ENCODE measurements around the gene CARNS1. TPM values are rescaled to one million over a fixed set of nuclear protein-coding genes. Genes with fewer than 3 reads are reported as not detected.

The CARNS1 gene
- total RNA-seq, 1 experiment from 2014 or later: 0.07 TPM

GRCh38 chr11:67419325-67420049, 4.0 kb downstream of the CARNS1 start:
- Mint-ChIP-seq H3K27me3 (ENCODE audit: insufficient read depth, unreplicated experiment) (no peaks in the 10 kb centered on the region), H3K36me3 (ENCODE audit: insufficient read depth, unreplicated experiment) (no peaks in the 10 kb centered on the region), H3K4me1 (ENCODE audit: insufficient read depth, unreplicated experiment) (peaks cover 20% of the 10 kb centered on the region), H3K9me3 (ENCODE audit: unreplicated experiment) (no peaks in the 10 kb centered on the region), H3K27ac (ENCODE audit: low read depth, unreplicated experiment) (no peak overlapping the region), H3K4me3 (ENCODE audit: unreplicated experiment) (peak overlapping the region; percentile 74)
- TF ChIP-seq CTCF (IDR thresholded peaks at IDR 0.05; ENCODE audit: unreplicated experiment): no peak
- intact Hi-C loops (cut with micrococcal nuclease): no loop called here
- no TSS peak for BruUV-seq (replicated peaks)
- ChIA-PET CTCF (interaction anchor here (0.6 to 1.3 kb wide), 3 partner anchors 48 to 198 kb away, joined by 3 read pairs; no protein-coding TSS in a partner anchor), POLR2A (interaction anchor here (0.6 to 3.3 kb wide), 13 partner anchors 10 to 1041 kb away, joined by 3 to 27 read pairs (median 6); partner anchors contain the start of genes GSTP1, PPP1CA, PPP6R3 and RAD9A)
- no peak for DNase-seq (ENCODE audit: unreplicated experiment)

- Mint-ChIP-seq H3K27ac (ENCODE audit: low read depth, unreplicated experiment) (no peak overlapping the region), H3K4me1 (ENCODE audit: insufficient read depth, unreplicated experiment) (peaks cover 20% of the 10 kb centered on the region), H3K4me3 (ENCODE audit: unreplicated experiment) (peak overlapping the region; percentile 74), H3K27me3 (ENCODE audit: insufficient read depth, unreplicated experiment) (no peaks in the 10 kb centered on the region), H3K36me3 (ENCODE audit: insufficient read depth, unreplicated experiment) (no peaks in the 10 kb centered on the region), H3K9me3 (ENCODE audit: unreplicated experiment) (no peaks in the 10 kb centered on the region)
- DNase-seq (ENCODE audit: unreplicated experiment): no peak
- ChIA-PET CTCF (interaction anchor here (0.6 to 1.3 kb wide), 4 partner anchors 46 to 199 kb away, joined by 3 read pairs; no protein-coding TSS in a partner anchor), POLR2A (interaction anchor here (0.6 to 3.3 kb wide), 14 partner anchors 9 to 1040 kb away, joined by 3 to 27 read pairs (median 6); partner anchors contain the start of genes GSTP1, PPP1CA, PPP6R3 and RAD9A)
- no peak for TF ChIP-seq CTCF (IDR thresholded peaks at IDR 0.05; ENCODE audit: unreplicated experiment)
- intact Hi-C loops (cut with micrococcal nuclease): no loop called here
- BruUV-seq (replicated peaks): no TSS peak
Observed at GRCh38 chr11:67420147-67420645, 4.7 kb downstream of the CARNS1 start.

- no peak overlapping the region for H3K27ac Mint-ChIP-seq (ENCODE audit: low read depth, unreplicated experiment)
- H3K4me1 Mint-ChIP-seq (ENCODE audit: insufficient read depth, unreplicated experiment): peaks cover 20% of the 10 kb centered on the region
- CTCF ChIA-PET: interaction anchor here (0.6 to 1.3 kb wide), 2 partner anchors 45 to 69 kb away, joined by 3 read pairs; no protein-coding TSS in a partner anchor
- H3K9me3 Mint-ChIP-seq (ENCODE audit: unreplicated experiment): no peaks in the 10 kb centered on the region
- H3K27me3 Mint-ChIP-seq (ENCODE audit: insufficient read depth, unreplicated experiment): no peaks in the 10 kb centered on the region
- no peaks in the 10 kb centered on the region for H3K36me3 Mint-ChIP-seq (ENCODE audit: insufficient read depth, unreplicated experiment)
- POLR2A ChIA-PET: interaction anchor here (1.0 to 3.3 kb wide), 11 partner anchors 8 to 163 kb away, joined by 3 to 27 read pairs (median 8); partner anchors contain the start of genes GSTP1, PPP1CA, RAD9A and RPS6KB2
- peak overlapping the region; percentile 74 for H3K4me3 Mint-ChIP-seq (ENCODE audit: unreplicated experiment)
- peak; percentile 94 for DNase-seq (ENCODE audit: unreplicated experiment)
- no peak for TF ChIP-seq CTCF (IDR thresholded peaks at IDR 0.05; ENCODE audit: unreplicated experiment)
- BruUV-seq (replicated peaks): no TSS peak
- intact Hi-C loops (cut with micrococcal nuclease): no loop called here
Observed at GRCh38 chr11:67420646-67421429, 5.4 kb downstream of the CARNS1 start.

Data from MCF 10A (cell line).